NCI-H2196 treated with DMSO at 0.1 percent for 48 hours (cell line): Measurements from ENCODE around the gene TMPRSS7.
A peak's percentile ranks its signal among the peaks of the same experiment; 100 is the strongest.

Source experiments
- DNase-seq: peaks from one replicate; lab custom pipeline; 2025; ENCODE audit not compliant: unreplicated experiment; lab: John Stamatoyannopoulos, UW

The TMPRSS7 gene, protein sequence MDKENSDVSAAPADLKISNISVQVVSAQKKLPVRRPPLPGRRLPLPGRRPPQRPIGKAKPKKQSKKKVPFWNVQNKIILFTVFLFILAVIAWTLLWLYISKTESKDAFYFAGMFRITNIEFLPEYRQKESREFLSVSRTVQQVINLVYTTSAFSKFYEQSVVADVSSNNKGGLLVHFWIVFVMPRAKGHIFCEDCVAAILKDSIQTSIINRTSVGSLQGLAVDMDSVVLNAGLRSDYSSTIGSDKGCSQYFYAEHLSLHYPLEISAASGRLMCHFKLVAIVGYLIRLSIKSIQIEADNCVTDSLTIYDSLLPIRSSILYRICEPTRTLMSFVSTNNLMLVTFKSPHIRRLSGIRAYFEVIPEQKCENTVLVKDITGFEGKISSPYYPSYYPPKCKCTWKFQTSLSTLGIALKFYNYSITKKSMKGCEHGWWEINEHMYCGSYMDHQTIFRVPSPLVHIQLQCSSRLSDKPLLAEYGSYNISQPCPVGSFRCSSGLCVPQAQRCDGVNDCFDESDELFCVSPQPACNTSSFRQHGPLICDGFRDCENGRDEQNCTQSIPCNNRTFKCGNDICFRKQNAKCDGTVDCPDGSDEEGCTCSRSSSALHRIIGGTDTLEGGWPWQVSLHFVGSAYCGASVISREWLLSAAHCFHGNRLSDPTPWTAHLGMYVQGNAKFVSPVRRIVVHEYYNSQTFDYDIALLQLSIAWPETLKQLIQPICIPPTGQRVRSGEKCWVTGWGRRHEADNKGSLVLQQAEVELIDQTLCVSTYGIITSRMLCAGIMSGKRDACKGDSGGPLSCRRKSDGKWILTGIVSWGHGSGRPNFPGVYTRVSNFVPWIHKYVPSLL

DNA sequence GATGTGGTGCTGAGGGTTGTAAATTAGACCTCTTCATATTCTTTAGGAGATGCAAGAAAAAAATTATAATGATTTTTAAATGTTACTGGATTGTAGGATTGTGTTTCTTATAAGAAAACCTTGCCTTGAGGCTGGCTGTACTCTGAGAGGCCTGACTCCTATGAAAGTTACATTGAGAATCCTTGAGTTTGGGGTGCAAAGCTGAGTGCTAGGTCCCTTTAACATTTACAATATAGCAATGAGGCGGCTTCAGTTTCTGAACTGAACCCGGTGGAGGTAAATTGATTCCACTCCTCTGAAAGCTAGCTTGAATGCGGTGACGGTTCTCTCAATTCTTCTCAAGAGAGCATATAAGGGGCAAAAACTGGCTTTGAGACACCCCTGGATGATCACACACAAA is at the start of gene TMPRSS7:
TSS of gene TMPRSS7 (plus strand) at position 301 of the 400 bp plus-strand sequence. CDS start 110 bp downstream, outside the sequence.
- no peak for DNase-seq

DNA sequence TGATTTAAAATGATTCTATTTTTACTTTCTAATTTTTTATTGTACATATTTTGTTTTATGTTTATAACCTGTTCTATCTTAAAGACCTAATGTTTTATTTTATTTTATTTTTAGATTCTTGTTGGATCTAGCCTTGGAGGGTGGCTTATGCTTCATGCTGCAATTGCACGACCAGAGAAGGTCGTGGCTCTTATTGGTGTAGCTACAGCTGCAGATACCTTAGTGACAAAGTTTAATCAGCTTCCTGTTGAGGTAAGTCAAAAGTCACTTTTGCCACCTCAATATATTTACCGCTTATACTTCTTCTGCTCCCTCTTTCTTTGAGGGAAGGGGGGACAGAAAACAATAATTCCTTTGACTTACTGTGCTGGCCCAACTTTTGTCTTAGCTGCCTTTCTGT is 47.7 kb upstream of the TMPRSS7 start:
- no peak for DNase-seq

DNA sequence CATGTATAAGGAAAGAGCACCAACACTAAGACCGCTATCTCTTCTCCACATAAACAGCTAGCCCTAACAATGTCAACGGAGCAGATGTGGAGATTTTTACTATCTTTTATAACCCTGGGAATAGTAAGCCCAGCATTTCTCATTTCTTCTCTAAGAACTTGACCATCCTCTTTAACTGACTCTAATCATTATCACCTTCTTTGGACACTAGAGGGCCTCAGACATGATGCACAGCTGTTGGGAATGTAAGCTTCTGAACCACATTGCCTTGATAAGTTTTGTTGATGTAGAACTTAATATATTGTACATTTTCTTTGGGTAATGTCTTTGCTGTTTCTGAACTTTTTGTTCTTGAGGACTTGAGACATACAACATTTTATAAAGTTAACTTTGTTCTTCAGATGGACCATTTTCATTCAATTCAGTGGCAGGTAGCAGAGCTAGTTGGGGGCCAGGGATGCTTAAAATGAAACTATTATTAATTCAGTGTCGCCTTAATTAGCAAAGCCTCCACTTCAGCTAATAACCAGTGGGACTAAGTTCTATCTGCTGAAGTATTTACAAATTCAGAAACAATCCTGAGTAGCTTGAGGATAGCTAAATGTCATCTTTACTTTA is 45.4 kb upstream of the TMPRSS7 start:
- peak; percentile 52 for DNase-seq

DNA sequence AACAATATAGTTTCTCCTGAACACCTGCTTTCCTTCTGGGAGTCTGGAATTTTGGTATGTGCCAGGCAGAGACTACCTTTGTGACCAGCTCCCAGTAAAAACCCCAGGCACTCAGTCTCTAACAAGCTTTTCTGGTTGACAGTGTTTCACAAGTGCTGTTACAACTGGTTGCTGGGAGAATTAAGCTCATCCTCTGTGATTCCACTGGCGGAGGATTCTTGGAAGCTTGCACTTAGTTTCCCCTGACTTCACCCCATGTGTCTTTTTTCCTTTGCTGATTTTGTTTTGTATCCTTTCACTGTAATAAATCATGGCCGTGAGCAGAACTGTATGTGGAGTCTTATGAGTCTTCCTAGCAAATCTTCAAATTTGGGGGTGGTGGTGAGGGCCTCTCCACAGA is 41.5 kb upstream of the TMPRSS7 start:
- DNase-seq, result no peak

DNA sequence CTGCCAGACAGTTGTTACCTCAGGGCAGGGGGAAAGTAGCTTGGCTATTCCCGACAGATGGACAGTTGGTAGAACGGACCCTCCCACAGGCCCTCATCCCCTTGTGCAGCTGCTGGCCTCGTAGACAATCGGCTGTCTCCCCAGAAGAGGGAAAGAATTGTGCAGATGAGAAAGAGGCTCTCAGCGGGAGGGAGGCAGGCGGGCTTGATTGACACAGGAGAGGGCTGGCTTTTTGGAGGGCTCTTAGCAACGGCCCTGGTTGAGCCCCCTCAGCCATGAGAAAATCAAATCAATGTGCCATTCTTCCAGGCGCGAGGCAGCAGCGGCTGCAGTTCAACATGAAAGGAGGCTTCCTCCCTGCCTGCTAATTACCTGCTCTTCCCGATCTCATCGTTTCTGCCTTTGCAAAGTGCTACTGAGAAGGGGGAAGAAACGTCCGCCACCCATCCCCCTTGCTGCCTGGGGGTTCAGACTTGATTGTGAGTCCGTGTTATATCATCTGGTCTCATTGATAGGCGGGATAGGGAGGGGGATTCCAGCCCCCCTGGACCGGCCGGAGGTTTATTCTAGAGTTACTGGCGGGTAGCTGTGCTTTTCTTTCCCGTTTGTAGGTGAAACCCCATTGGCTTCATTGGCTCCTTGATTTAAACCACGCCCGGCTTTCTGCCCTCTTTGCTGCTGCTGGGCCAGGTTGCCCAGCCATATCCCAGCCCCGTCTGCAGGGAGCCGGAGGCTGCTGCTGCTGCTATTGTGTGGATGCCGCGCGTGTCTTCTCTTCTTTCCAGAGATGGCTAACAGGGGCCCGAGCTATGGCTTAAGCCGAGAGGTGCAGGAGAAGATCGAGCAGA is 35.7 kb upstream of the TMPRSS7 start, which contains the start of gene TAGLN3:
TSS of gene TAGLN3 (plus strand) at position 287 of the 848 bp plus-strand sequence. CDS start at position 788, 501 bp downstream.
- peak; percentile 55 for DNase-seq

DNA sequence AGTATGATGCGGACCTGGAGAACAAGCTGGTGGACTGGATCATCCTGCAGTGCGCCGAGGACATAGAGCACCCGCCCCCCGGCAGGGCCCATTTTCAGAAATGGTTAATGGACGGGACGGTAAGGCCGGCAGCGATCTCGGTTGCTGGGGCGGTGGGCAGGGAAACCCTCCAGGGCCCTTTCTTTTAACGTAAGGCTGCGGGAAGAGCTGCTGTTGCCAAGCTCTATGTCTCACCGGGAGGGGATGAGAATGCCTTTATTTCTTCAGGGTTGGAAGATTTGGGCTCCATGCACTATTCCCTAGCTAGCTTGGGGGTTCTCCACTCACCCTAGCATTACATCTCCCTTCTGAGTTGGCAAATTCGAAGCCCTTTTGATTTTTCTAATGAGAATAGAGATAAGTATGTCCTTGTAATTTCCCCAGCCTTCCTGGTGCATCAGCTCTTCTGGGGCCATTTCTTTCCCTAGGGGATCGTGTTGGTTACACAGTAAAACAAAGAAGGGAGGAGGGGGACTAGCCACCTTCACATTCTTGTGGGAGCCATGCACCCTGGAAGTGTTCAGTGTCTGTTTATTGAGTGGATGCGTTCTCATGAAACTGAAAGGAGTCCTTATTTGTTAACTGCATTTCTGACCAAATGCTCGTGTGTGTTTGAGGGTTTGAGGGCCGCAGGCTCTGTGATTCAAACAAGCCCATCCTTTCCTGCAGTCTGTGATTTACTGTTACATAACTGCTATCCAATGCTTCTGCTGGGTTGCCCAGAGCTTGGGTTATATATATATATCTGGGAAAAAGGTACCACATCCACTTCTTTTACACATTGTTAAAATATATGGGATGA is 34.8 kb upstream of the TMPRSS7 start:
- DNase-seq, result no peak

DNA sequence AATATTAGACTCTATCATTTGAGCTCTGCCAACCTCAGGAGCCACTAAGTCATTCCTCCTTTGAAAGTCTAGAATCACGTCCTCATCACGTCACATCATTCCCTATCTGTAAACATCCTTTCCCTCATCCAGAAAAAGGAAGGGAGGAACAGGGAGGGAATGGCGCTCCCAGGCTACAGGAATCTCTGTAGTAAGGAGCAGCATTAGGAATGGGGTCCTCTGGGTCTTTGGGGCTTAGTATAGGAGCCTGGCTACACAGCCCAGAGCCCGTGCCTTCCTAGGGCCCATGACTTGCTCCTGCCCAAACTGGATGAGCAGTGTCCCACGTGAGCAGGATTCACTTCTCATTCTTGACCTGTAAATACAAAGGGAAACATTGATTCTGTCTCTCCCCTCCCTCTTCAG is 34.2 kb upstream of the TMPRSS7 start:
- no peak for DNase-seq

DNA sequence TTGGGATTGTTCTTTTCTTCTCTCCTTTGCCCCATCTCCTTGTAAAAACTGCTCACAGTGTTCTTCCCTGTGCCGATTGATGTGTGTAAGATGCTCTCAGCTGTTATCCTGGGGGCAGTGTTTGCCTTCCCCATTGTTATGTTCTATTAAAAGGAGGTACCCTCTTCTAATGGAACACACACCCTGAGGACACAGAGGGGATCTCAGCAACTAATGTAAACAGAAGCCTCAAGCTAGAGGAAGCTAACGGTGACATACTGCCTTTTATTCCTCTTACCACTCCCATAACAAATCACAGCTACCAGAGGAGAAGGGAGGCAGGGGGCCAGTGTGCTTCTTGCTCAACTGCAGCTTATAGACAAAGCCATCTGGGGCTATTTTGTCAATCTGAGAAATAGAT is 33.6 kb upstream of the TMPRSS7 start:
- DNase-seq, result no peak

DNA sequence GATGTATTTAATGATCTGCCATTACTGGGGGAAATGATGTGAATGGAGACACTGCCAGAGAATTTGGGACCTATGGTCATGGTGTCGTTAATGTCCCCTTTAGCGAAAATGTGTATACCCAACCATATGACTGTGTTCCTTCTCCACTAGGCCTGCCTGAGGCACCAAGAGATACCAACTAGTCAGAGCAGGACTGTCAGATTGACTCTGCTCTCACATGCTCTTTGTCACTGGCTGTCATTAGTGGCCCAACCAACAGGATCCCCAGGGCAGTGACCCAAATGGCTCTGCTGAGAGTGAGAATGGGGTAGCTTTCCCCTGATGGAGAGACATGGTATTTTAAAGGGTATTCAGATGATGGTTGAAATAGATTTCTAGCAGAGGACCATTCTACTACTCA is 33.0 kb upstream of the TMPRSS7 start:
- no peak for DNase-seq

DNA sequence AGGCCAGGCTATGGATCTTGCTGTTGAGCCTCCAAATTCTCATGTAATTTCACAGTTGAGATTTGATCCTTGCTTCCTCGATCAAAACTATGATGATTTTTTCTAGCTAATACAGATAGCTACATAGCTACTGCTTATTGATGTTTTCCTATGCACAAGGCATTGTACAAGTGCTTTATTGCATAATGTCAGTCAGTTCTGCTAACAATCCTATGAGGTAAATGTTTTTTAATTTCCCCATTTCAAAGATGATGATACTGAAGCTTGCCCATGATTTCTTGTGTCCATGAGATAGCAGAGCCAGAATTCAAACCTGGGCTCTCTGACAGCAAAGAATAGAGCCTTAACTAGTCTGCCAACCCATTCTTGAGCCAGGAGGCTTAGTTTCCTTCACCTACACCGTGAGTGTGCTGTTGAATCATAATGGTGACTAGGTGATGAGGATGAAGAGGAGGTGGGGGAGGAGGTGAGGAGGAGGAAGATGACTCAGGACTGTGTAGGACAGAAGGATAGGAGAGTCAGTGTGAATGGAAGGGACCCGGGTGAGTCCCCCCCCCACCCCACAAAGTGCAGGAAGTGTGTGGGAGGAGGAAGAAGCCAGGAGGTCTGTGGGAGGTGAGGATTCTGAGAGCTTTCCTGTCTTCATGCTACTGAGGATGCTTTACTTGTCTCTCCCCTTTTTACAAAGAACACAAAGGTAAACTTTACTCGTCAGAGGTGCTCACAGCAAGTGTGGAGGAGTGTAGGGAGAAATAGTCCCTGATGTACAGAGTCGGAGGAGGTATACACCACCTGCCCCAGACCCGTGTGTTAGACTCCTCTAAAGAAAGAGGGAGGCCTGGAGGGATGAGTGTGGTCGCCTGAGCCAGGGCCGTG is 32.2 kb upstream of the TMPRSS7 start:
- DNase-seq, result no peak

DNA sequence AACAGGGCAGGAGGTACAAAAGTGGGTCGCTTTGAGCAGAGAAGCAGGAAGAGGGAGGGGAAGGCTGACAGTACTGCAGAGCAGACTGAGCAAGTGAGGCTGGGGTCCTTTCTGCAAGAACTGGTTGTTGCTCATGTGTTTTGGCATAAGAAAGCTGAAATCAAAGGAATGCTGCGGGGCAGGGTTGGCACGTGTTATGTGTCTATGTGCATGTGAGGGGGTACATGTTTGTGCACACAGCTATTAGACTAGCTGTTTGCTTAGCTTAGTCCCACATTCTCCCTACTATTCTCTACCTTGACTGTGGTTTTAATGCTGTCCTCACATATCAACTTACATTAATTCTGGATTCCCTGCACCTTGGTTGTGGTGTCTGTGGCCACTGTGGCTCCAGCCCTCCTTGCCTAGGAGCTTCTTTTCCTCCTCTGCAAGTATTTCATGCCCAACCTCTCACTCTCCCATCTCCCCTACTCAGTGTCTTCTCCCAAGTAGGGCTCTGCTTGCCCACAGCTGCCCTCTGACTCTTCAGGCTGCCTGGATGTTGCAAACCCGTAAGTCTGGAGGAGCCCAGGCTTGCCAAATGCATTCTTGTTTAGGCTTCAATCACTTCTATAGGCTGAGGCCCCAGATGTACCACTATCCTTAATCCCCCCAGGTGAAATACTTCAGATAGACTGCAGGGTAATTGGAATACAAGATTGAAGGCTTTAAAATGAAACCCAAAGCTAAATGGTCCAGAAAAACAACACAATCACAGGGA is 31.0 kb upstream of the TMPRSS7 start:
- DNase-seq, result no peak

DNA sequence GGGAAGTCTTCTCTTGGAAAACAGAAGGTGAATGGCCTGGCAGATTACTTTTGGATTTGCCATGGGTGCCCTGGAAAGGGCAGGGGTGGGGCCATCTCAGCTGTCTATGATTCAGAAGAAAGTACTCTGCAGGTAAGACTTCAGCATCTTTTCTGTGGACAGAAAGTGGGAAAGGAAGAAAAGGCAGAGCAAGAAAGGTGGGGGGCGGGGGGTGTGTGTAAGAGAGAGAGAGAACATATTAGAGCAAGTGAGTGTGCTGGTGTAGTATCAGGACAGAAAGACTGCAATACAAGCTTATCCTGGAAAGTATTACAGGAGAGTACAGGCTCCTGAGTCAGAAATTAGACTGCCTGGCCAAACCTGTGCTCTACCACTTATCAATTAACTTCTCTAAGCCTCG is 30.3 kb upstream of the TMPRSS7 start:
- DNase-seq, result no peak

DNA sequence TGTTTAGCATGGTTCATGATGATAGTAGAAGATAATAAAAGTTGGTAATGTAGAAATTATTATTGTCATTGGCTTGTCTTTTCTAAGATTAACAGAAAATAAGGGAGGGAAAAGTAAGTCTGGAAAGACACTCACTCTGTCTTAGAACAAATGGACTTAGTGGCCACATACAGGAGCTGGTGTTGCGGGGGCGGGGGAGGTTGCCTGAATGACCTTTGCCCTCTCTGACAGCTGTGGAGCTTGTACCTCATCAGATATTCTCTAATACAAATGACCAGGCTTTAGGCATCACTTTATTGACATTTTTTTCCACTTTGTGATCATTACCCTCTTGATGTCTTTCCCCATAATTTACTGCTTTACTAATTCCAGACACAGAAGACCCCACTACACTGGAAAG is 29.9 kb upstream of the TMPRSS7 start:
- DNase-seq, result no peak

DNA sequence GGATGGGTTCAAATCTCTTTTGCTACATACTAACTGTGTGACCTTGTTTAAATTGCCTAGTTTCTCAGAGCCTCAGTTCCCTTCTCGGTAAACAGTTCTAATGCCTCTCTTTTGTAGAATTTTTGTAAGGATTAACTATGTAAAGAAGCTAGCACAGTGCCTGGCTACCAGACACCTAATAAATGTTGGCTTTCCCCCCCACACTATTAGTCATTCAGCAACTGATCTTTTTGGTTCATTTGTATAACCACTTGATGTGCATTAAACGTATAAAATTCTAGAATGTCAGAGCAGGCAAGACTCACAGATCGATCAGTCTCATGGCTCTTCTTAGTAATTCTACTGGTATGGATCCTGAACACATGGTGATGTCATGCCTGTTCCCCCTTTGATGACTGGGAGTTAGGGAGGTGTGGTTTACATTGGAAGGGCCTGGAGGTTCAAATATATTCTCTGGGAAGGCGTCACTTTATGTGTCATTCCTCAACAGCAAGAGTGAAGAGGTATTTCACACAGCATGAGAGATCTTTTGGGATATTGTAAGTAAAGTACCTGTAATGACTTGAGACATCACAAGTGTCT is 29.4 kb upstream of the TMPRSS7 start:
- no peak for DNase-seq

DNA sequence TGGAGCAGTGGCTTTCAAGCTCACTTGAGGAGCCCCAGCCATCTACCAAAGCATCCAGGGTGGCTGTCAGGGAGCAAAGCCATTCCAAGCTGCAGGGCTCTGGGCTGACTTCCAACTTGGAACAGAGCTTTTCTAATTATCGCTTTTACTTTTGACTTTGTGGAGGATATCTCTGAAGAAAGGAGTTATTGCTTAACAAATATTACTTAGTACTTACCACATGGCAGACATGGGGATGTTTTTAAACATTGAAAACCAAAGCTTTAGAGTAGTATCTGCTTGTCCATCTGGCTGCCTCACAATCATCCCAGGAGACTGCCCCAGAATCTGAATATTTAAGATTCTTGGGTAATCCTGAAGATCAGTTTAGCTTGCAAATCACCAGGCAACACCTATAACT is 26.9 kb upstream of the TMPRSS7 start:
- no peak for DNase-seq

DNA sequence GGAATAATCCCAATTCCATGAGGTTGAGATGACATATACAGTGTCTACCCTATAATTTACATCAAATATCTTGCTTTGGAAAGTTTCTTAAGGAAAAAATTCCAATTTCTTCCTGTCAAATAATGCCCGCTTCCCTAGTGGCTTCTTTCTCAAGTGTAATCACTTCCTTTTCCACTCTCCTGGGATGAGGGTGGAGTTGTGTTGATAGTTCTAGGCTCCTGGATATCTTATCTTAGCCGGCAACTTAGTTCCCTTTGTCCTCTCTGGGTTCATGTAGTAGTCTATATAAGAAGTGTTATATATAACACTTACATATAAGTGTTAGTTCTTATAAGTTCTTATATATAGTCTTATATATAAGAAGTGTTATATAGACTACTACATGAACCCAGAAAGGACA is 24.9 kb upstream of the TMPRSS7 start:
- DNase-seq, result no peak

DNA sequence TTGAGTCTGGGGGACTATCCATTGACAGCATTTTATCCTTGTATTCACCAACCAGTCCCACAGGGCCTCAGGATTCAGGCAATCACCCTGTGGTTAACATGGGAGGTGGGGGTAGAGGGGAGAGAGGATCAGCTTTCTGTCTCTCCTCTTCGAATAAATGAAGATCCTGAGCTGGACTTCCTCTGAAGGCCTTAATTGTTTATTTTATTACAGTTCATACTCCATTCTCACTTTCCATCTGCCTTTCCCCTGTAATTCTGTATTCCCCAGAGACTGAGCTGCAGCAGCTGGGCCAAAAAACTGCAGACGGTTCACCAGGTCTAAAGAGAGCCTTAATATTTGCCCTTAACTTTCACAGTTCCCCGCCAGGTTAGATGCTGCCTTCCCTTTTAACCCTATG is 23.9 kb upstream of the TMPRSS7 start:
- no peak for DNase-seq
